A673 (cell line): ENCODE data around the gene RDH13.

ENCODE experiments used
- CTCF ChIP-seq: fragments of 300-800, 200-600 bp; sonication (generic); conservative IDR thresholded peaks from 2 replicates; pipeline ENCODE4 v1.5.1; 2017; ENCODE audit warnings: low read depth, mild to moderate bottlenecking, antibody characterized with exemption, low read length, moderate library complexity, mixed read lengths
- EZH2 ChIP-seq: fragments of 200-600 bp; sonication (generic); IDR thresholded peaks from 2 replicates; pipeline ENCODE4 v1.6.1; 2017; ENCODE audit warnings: borderline replicate concordance, low read depth, mild to moderate bottlenecking, mixed read lengths, antibody characterized with exemption, low read length; ENCODE audit not compliant: poor library complexity, severe bottlenecking

GRCh38 chr19:55092423-55093318 lies 29.7 kb upstream of the RDH13 start:
- TF ChIP-seq CTCF (no peak), EZH2 (no peak)
